DND-41 (cell line): ENCODE results near the gene XRCC5.

Experiments used
- ATAC-seq: fragments of 200-7000 bp; cut with Tn5 transposase; 3 replicates; pipeline ENCODE4 v1.9.1; 2021; ENCODE audit warnings: low read depth; ENCODE audit not compliant: insufficient read depth
- DNase-seq: peaks from one replicate; pipeline ENCODE4 v3.0.0-alpha.2; 2020
- H2AFZ ChIP-seq: 2 replicates; pipeline ENCODE4 v1.6.0; 2012; ENCODE audit warnings: low read depth, low read length
- H3K27ac ChIP-seq: 2 replicates; pipeline ENCODE4 v1.5.1; 2012; ENCODE audit warnings: low read length, inconsistent platforms
- H3K27me3 ChIP-seq: fragments of 200-600 bp; sonication (generic); 2 replicates; pipeline ENCODE4 v1.6.0; 2012; ENCODE audit warnings: low read length, mild to moderate bottlenecking, inconsistent platforms; ENCODE audit not compliant: insufficient read depth, poor library complexity
- H3K36me3 ChIP-seq: 2 replicates; pipeline ENCODE4 v1.5.1; 2012; ENCODE audit warnings: low read length, inconsistent platforms; ENCODE audit not compliant: insufficient read depth
- H3K4me1 ChIP-seq: 2 replicates; pipeline ENCODE4 v1.5.1; 2012; ENCODE audit warnings: mild to moderate bottlenecking, low read length; ENCODE audit not compliant: insufficient read depth
- H3K4me2 ChIP-seq: 2 replicates; pipeline ENCODE4 v1.6.0; 2012; ENCODE audit warnings: mild to moderate bottlenecking, moderate library complexity, low read length, inconsistent platforms; ENCODE audit not compliant: insufficient read depth
- H3K4me3 ChIP-seq, 2 experiments: fragments of 200-600 bp in 1 of 2; shearing (Covaris generic) in 1 of 2; 2 replicates each; pipeline ENCODE4 v1.5.1; 2012 to 2016; ENCODE audit warnings: inconsistent platforms in 2 of 2, low read length in 2 of 2, mild to moderate bottlenecking in 2 of 2, low read depth in 1 of 2, moderate library complexity in 1 of 2
- H3K79me2 ChIP-seq: 2 replicates; pipeline ENCODE4 v1.6.0; 2012; ENCODE audit warnings: low read length, inconsistent platforms; ENCODE audit not compliant: insufficient read depth
- H3K9ac ChIP-seq: 2 replicates; pipeline ENCODE4 v1.6.0; 2012; ENCODE audit warnings: low read depth, mild to moderate bottlenecking, inconsistent platforms, low read length, moderate library complexity
- H3K9me3 ChIP-seq: 2 replicates; pipeline ENCODE4 v1.5.1; 2012; ENCODE audit warnings: low read length, moderate library complexity, mild to moderate bottlenecking, inconsistent platforms; ENCODE audit not compliant: insufficient read depth, severe bottlenecking
- H4K20me1 ChIP-seq: 2 replicates; pipeline ENCODE4 v1.6.0; 2012; ENCODE audit warnings: low read length; ENCODE audit not compliant: insufficient read depth
- CTCF ChIP-seq: IDR thresholded peaks from 2 replicates; pipeline ENCODE4 v1.5.1; 2012; ENCODE audit warnings: borderline replicate concordance, low read length, moderate library complexity, mild to moderate bottlenecking; ENCODE audit not compliant: poor library complexity, severe bottlenecking; ENCODE audit errors: extremely low read depth
- EZH2 ChIP-seq: IDR thresholded peaks from 3 replicates; pipeline ENCODE4 v1.6.1; 2012; ENCODE audit warnings: borderline replicate concordance, low read depth, mild to moderate bottlenecking, moderate library complexity, low read length, inconsistent platforms; ENCODE audit not compliant: severe bottlenecking

XRCC5 gene

GRCh38 chr2:216194013-216194412 is 84.9 kb downstream of the XRCC5 start:
- TF ChIP-seq CTCF (no peak), EZH2 (no peak)
- Histone ChIP-seq H3K4me3 (no peak overlapping the region), H3K27me3 (no peaks in the 10 kb centered on the region), H3K4me1 (no peaks in the 10 kb centered on the region), H3K36me3 (peaks cover 92% of the 10 kb centered on the region), H3K79me2 (peaks cover 18% of the 10 kb centered on the region), H3K9ac (no peak overlapping the region), H3K9me3 (no peaks in the 10 kb centered on the region), H2AFZ (no peak overlapping the region), H4K20me1 (peaks cover 7% of the 10 kb centered on the region; the same call in 1 of the 2 replicates), H3K4me2 (no peak overlapping the region), H3K27ac (no peak overlapping the region)
- no peak for DNase-seq
- no peak for ATAC-seq

GRCh38 chr2:216194561-216194960 is 85.4 kb downstream of the XRCC5 start:
- Histone ChIP-seq H2AFZ (no peak overlapping the region), H4K20me1 (peaks cover 1% of the 10 kb centered on the region; the same call in 1 of the 2 replicates), H3K27ac (no peak overlapping the region), H3K79me2 (peaks cover 13% of the 10 kb centered on the region; the same call in 1 of the 2 replicates), H3K4me2 (no peak overlapping the region), H3K9ac (no peak overlapping the region), H3K27me3 (no peaks in the 10 kb centered on the region), H3K4me1 (no peaks in the 10 kb centered on the region), H3K36me3 (peaks cover 92% of the 10 kb centered on the region), H3K9me3 (no peaks in the 10 kb centered on the region), H3K4me3 (no peak overlapping the region)
- DNase-seq = no peak
- TF ChIP-seq CTCF = no peak
- no peak for TF ChIP-seq EZH2
- no peak for ATAC-seq

DNA sequence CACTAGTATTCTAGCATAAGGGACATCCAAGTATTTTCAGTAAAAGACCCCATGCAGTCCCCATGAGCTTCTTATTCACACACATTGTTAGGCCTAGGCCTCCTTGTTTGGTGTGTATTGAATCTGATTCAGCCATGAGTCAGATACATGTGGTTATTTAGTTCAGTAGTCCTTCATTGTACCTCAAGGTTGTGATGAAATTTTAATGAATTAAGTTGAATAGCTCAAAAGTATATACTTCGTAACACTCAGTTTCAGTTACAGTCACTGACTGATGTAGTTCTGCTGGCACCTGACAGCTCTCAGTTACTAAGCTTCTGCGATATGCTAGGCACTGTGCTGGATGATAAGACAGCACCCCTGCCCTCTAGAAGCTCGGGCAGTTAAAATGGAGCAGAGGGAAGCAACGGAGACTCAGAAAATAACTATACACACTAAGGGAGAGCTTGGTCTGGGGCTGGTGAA is 86.4 kb downstream of the XRCC5 start:
- no peak overlapping the region for H3K27ac ChIP-seq
- no peaks in the 10 kb centered on the region; the same call in 1 of the 2 replicates for H4K20me1 ChIP-seq
- H3K36me3 ChIP-seq = peaks cover 92% of the 10 kb centered on the region

More for the DNA sequence above, 86.4 kb downstream of the XRCC5 start:
- TF ChIP-seq CTCF = no peak
- no peak for TF ChIP-seq EZH2
- ATAC-seq (no peak), DNase-seq (no peak)
- Histone ChIP-seq H3K4me2 (no peak overlapping the region), H3K9me3 (no peaks in the 10 kb centered on the region), H3K4me1 (no peaks in the 10 kb centered on the region), H3K27me3 (no peaks in the 10 kb centered on the region), H3K9ac (no peak overlapping the region), H3K79me2 (peaks cover 5% of the 10 kb centered on the region; the same call in 1 of the 2 replicates), H2AFZ (no peak overlapping the region), H3K4me3 (no peak overlapping the region)
